Non-pigmented ciliary epithelial cell (primary cell): ENCODE data around the gene KDM4C.

Experiments used
- DNase-seq: peaks from one replicate; pipeline ENCODE4 v3.0.0-alpha.2; 2010; ENCODE audit warnings: low read depth

Gene KDM4C

DNA sequence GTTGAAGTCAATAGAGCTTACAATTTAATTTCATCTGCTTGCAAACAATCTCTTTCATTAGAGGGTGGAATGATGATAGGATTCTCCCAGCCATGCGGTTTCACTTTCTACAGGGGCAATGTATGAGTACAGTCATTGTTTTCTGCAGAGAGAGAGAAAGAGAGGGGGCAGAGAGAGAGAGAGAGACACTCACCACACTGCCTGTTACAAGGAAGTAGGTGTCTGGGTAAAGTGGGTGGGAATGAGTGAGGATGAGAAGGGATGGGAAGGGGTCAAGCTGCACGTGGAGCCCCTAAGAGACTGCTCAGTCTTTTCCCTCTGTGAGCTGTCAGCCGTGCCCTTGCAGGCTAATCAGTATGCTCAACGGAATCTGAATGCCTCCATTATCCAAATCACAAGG, 454.3 kb downstream of the KDM4C start:
- DNase-seq, result no peak

DNA sequence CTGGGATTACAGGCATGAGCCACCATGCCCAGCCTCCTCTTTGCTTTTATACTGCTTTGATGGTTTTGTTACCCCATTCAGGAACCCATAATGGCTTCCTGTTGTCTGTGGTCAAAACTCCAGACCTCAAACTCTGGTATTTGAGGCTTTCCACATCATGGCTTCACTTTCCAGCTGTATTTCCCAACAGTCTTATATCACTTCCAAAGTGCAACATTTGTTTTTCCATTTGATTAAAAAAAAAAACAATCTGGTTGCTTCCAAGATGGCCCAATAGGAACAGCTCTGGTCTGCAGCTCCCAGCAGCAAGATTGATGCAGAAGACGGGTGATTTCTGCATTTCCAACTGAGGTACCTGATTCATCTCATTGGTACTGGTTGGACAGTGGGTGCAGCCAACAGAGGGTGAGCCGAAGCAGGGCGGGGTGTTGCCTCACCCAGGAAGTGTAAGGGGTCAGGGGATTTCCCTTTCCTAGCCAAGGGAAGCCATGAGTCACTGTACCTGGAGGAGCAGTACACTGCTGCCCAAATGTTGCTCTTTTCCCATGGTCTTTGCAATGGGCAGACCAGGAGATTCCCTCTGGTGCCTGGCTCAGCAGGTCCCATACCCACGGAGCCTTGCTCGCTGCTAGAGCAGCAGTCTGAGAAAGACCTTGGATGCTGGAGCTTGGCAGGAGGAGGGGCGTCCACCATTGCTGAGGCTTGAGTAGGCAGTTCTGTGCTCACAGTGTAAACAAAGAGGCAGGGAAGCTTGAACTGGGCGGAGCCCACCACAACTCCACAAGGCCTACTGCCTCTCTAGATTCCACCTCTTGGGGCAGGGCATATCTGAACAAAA, 458.4 kb downstream of the KDM4C start:
- DNase-seq, result no peak

- DNase-seq, result no peak
These were observed 466.2 kb downstream of the KDM4C start for GRCh38 chr9:7223981-7224380.
